Heart left ventricle (tissue), 16 donors: ENCODE measurements around the gene RPL29. TPM values are rescaled to one million over a fixed set of nuclear protein-coding genes. Genes with fewer than 3 reads are reported as not detected.
"Not testable (repeated sequence)": the region's sequence is repeated elsewhere in the genome, so short reads cannot be mapped to it uniquely, and the experiment has no call there.

Experiments
- ATAC-seq, 4 donors: fragments of 200-7000 bp; cut with Tn5 transposase; one replicate each; pipeline ENCODE4 v1.9.1; 2020 to 2022; ENCODE audit warnings: moderate library complexity in 4 of 4, mild to moderate bottlenecking in 3 of 4, moderate number of reproducible peaks in 1 of 4
- DNase-seq, 5 donors: peaks; one replicate each; pipeline ENCODE4 v3.0.0-alpha.2; 2020
- H3K27ac ChIP-seq, 12 donors: fragments of 200-600 bp; sonication (generic) in 4 of 12; one replicate each; pipeline versions ENCODE4 v1.5.0 to v1.8.0; 2016 to 2022; ENCODE audit warnings: mild to moderate bottlenecking in 2 of 12
- H3K27me3 ChIP-seq, 9 donors: fragments of 200-600 bp; sonication (generic) in 2 of 9; one replicate each; pipeline versions ENCODE4 v1.5.1 to v1.8.0; 2016 to 2022; ENCODE audit warnings: mild to moderate bottlenecking in 3 of 9
- H3K36me3 ChIP-seq, 9 donors: fragments of 200-600 bp; sonication (generic) in 2 of 9; one replicate each; pipeline versions ENCODE4 v1.5.0 to v1.8.0; 2018 to 2022; ENCODE audit warnings: mild to moderate bottlenecking in 2 of 9
- H3K4me1 ChIP-seq, 12 donors: fragments of 200-600 bp; sonication (generic) in 4 of 12; one replicate each; pipeline versions ENCODE4 v1.5.0 to v1.8.0; 2016 to 2022; ENCODE audit warnings: mild to moderate bottlenecking in 3 of 12
- H3K4me3 ChIP-seq, 12 donors: fragments of 200-600 bp; sonication (generic) in 4 of 12; one replicate each; pipeline versions ENCODE4 v1.5.0 to v1.8.0; 2017 to 2022; ENCODE audit warnings: mild to moderate bottlenecking in 9 of 12, moderate library complexity in 4 of 12
- H3K9me3 ChIP-seq, 12 donors: fragments of 200-600 bp; sonication (generic) in 4 of 12; one replicate each; pipeline versions ENCODE4 v1.5.0 to v1.8.0; 2016 to 2022; ENCODE audit warnings: mild to moderate bottlenecking in 1 of 12
- CTCF ChIP-seq, 12 donors: fragments of 200-600 bp; sonication (generic) in 4 of 12; IDR thresholded peaks; one replicate each; pipeline versions ENCODE4 v1.5.0 to v1.8.0; 2018 to 2022; ENCODE audit warnings: antibody characterized with exemption in 12 of 12, mild to moderate bottlenecking in 5 of 12
- POLR2A ChIP-seq, 2 donors: fragments of 450-650 bp; IDR thresholded peaks; one replicate each; pipeline ENCODE4 v1.6.1; 2017; ENCODE audit warnings: antibody characterized with exemption in 2 of 2, mild to moderate bottlenecking in 2 of 2, moderate library complexity in 2 of 2
- WGBS, 4 donors: extraction: QIAGEN DNeasy Blood & Tissue Kit in 2 of 4; methylation state at CpG; one replicate each; pipeline versions ENCODE4 v1.1.5 to v1.1.7; 2013 to 2018; 5-methylcytosine and 5-hydroxymethylcytosine counted together
- intact Hi-C, 10 donors: fragments of 100-400 bp; cut with DNase I; formaldehyde crosslinking; loops; one replicate each; pipeline versions ENCODE4 v1.11.1 to v1.14.2; 2022
- polyA plus RNA-seq, 2 donors: library from polyadenylated mRNA; stranded (reverse); fragments of 200-250 nt; gene quantifications; one replicate each; pipeline ENCODE4 v1.2.3, GENCODE V29; 2013
- total RNA-seq, 9 donors: library from RNA; depleted of rRNA in 2 of 9; stranded (reverse); fragments of >200 nt in 2 of 9; fragmentation: NEBNext Ultra II Directional in 3 of 9; extraction: Animal tissue kit (Norgen Biotek cat#: 25700) in 3 of 9; gene quantifications; one replicate each; pipeline versions ENCODE4 v1.1.0 to v1.2.4, GENCODE V29; 2016 to 2023
- donor health status: ischemic (EF 13 %, LVEDD 7.1; RV severe dilation, severe dysfunction).
- donor health status: healthy with polysubstance abuse.
- donor health status: DM: no; HTN: yes; CAD: no.
- donor health status: DM: no; HTN: no; CAD: no.
- donor health status: ischemic (EF 25% LVEDD 6.9; RV normal size, moderate dysfunction).
- donor health status: ischemic (EF 25% LVEDD 5.7; RV mildly dilated, moderate dysfunction).
- donor health status: healthy.
- donor health status: DM: yes; HTN: yes; CAD: no.
- donor health status: ischemic (EF 35%, LVEDD 5.7; RV mildly dilated, moderate dysfunction).
- donor health status: nonischemic (EF 11% LVEDD 7.7; RV severe dilation, severe dysfunction).
- donor health status: DM: yes; HTN: yes; CAD: no.
- donor health status: PGD.
- donor health status: ischemic (EF 29% LVEDD 5.4; RV normal size, mild dysfunction).
- donor health status: nonischemic (EF 23%, LVEDD 6.1; RV moderate dilation, normal function).

Gene RPL29
- total and polyA plus RNA-seq, 11 donors = 515 to 1,405 (median 731) TPM

- Histone ChIP-seq H3K27me3 (no peaks in the 10 kb centered on the region), H3K27ac (no peak overlapping the region), H3K4me1 (peaks cover 0 to 25% (median 16%) of the 10 kb centered on the region in 12 donors), H3K4me3 (no peak overlapping the region), H3K36me3 (peaks cover 0 to 15% (median 12%) of the 10 kb centered on the region in 9 donors), H3K9me3 (no peaks in the 10 kb centered on the region)
- no peak for TF ChIP-seq POLR2A (IDR thresholded peaks at IDR 0.05)
- intact Hi-C loops = loop anchor here in 3 of 10 donors (5.0 to 10.0 kb wide), 3 partner anchors 274 to 336 kb away; partner anchors contain the start of gene GLYCTK (in 1 of the 3)
- ATAC-seq (no peak), DNase-seq (no peak)
- 63 to 79% (median 78%) methylated on average over 7 of the region's 7 CpGs for WGBS, 4 donors
Measured at GRCh38 chr3:51998774-51999173, 3.1 kb upstream of the RPL29 start.

- Histone ChIP-seq H3K4me3 (no peak overlapping the region), H3K9me3 (no peaks in the 10 kb centered on the region), H3K4me1 (peaks cover 0 to 27% (median 16%) of the 10 kb centered on the region in 12 donors), H3K27me3 (no peaks in the 10 kb centered on the region), H3K27ac (no peak overlapping the region), H3K36me3 (peaks cover 0 to 22% (median 19%) of the 10 kb centered on the region in 9 donors)
- intact Hi-C loops = loop anchor here in 3 of 10 donors (5.0 to 10.0 kb wide), 3 partner anchors 274 to 337 kb away; partner anchors contain the start of gene GLYCTK (in 1 of the 3)
- WGBS, 4 donors = 49 to 56% (median 55%) methylated on average over 7 of the region's 7 CpGs
- ATAC-seq = no peak
- TF ChIP-seq POLR2A (IDR thresholded peaks at IDR 0.05) = no peak
- TF ChIP-seq CTCF (IDR thresholded peaks at IDR 0.05) = no peak
- no peak for DNase-seq
Measured at GRCh38 chr3:51997935-51998596, 2.4 kb upstream of the RPL29 start.

GRCh38 chr3:51997172-51997571 lies 1.5 kb upstream of the RPL29 start:
- TF ChIP-seq CTCF (IDR thresholded peaks at IDR 0.05) (no peak), POLR2A (IDR thresholded peaks at IDR 0.05) (no peak)
- peaks cover 0 to 32% (median 16%) of the 10 kb centered on the region in 12 donors for H3K4me1 ChIP-seq
- H3K27me3 ChIP-seq = no peaks in the 10 kb centered on the region
- ATAC-seq (no peak), DNase-seq (no peak)
- 58 to 73% (median 64%) methylated on average over 2 of the region's 2 CpGs for WGBS, 4 donors
- intact Hi-C loops = loop anchor here in 3 of 10 donors (5.0 to 10.0 kb wide), 3 partner anchors 275 to 338 kb away; partner anchors contain the start of gene GLYCTK (in 1 of the 3)
- H3K4me3 ChIP-seq = no peak overlapping the region
- peaks cover 0 to 31% (median 28%) of the 10 kb centered on the region in 9 donors for H3K36me3 ChIP-seq
- H3K27ac ChIP-seq = no peak overlapping the region
- no peaks in the 10 kb centered on the region for H3K9me3 ChIP-seq

GRCh38 chr3:51994530-51994929 lies 1.2 kb downstream of the RPL29 start:
- TF ChIP-seq CTCF (IDR thresholded peaks at IDR 0.05) (no peak), POLR2A (IDR thresholded peaks at IDR 0.05) (no peak)
- peaks cover 0 to 25% (median 15%) of the 10 kb centered on the region in 12 donors for H3K4me1 ChIP-seq
- ATAC-seq (no peak), DNase-seq (no peak)
- H3K36me3 ChIP-seq = peaks cover 0 to 42% (median 33%) of the 10 kb centered on the region in 9 donors
- WGBS, 4 donors = 67 to 81% (median 73%) methylated on average over 2 of the region's 2 CpGs
- intact Hi-C loops = loop anchor here in 2 of 10 donors (10.0 kb wide), 2 partner anchors 290 to 340 kb away; partner anchors contain the start of gene GLYCTK (in 1 of the 2)
- H3K27ac ChIP-seq = peak overlapping the region in 5 of 12 donors; percentile 84 to 92 (median 91)
- H3K4me3 ChIP-seq = peak overlapping the region in 9 of 12 donors; percentile 75 to 94 (median 79)
- H3K27me3 ChIP-seq = no peaks in the 10 kb centered on the region
- no peaks in the 10 kb centered on the region for H3K9me3 ChIP-seq

- WGBS, 4 donors = 87 to 100% (median 91%) methylated on average over 2 to 10 of the region's 13 CpGs
- not testable (repeated sequence) for DNase-seq, H3K4me3 ChIP-seq, H3K27ac ChIP-seq, ATAC-seq, H3K27me3 ChIP-seq, H3K9me3 ChIP-seq
- Histone ChIP-seq H3K4me1 (peaks cover 0 to 28% (median 20%) of the 10 kb centered on the region in 12 donors), H3K36me3 (peaks cover 0 to 42% (median 33%) of the 10 kb centered on the region in 9 donors)
- intact Hi-C loops = loop anchor here in 2 of 10 donors (10.0 kb wide), 2 partner anchors 291 to 341 kb away; partner anchors contain the start of gene GLYCTK (in 1 of the 2)
Measured at GRCh38 chr3:51993657-51994056, 2.0 kb downstream of the RPL29 start.
